Measurements from ENCODE around the gene SULT4A1.

The SULT4A1 gene

GRCh38 chr22:43851979-43852307, 10.4 kb downstream of the SULT4A1 start:
- ATAC-seq: no peak
- TF ChIP-seq TSHZ2 (CRISPR knock-in tag; IDR thresholded peaks at IDR 0.05) (no peak), CSDC2 (CRISPR knock-in tag; IDR thresholded peaks at IDR 0.05) (no peak), SNAI2 (CRISPR knock-in tag; IDR thresholded peaks at IDR 0.05) (no peak), RARB (CRISPR knock-in tag; IDR thresholded peaks at IDR 0.05) (no peak), TCF4 (CRISPR knock-in tag; IDR thresholded peaks at IDR 0.05; ENCODE audit: borderline replicate concordance) (no peak), PPARA (CRISPR knock-in tag; IDR thresholded peaks at IDR 0.05; ENCODE audit: borderline replicate concordance) (no peak), ZC3H10 (CRISPR knock-in tag; IDR thresholded peaks at IDR 0.05) (no peak)

DNA sequence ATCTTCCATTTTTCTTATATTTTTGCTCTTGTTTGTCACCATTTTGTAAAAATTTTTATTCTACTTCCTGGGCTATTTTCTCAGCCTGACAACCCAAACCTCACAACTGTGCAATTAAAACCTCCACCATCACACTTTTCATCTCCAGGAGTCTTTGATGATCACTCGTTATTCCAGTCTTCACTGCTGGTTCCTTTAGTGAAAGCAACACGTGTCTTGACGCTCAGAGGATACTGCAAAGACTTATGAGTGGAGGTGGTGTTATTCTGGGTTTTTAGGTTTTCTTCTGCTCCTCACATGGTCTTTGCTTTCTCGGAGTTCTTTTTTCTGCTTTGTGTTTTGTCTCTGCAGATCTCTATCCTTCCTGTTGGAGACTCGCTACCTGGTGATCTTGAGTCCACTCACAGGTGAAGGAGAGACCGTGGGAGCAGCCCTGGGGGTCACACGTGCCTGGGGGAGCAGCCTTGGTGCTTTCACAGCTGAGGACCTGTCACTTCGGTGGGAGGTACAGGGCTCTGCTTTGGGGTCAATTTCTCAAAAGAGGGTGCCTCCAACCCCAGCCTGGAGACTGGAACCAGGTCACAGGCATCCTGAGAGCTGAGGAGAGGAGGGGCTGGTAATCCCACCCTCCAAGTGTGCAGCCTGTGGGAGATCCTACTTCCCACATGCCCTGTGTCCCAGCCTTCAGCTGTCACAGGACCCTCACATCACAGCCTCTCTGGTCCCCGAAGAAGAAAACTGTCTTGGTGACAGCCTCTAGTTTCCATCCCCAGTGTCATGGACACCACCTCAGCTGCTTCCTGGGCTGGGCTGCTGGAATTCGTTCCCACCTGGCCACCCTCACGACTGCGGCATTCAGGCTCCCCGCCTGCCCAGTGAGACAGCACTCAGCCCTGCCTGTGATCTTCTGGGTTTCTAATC, 11.0 kb downstream of the SULT4A1 start:
- no peak for TF ChIP-seq ARNTL (CRISPR knock-in tag; IDR thresholded peaks at IDR 0.05; ENCODE audit: borderline replicate concordance, low read depth)
- no peak for TF ChIP-seq ZFP30 (CRISPR knock-in tag; IDR thresholded peaks at IDR 0.05)
- no peak for TF ChIP-seq CREB5 (CRISPR knock-in tag; IDR thresholded peaks at IDR 0.05; ENCODE audit: low read depth)
- TF ChIP-seq TOX (CRISPR knock-in tag; IDR thresholded peaks at IDR 0.05; ENCODE audit: borderline replicate concordance): no peak
- TF ChIP-seq ZNF8 (CRISPR knock-in tag; IDR thresholded peaks at IDR 0.05): no peak
- no peak for TF ChIP-seq OSR1 (CRISPR knock-in tag; IDR thresholded peaks at IDR 0.05)
- no peak for TF ChIP-seq TCF4 (CRISPR knock-in tag; IDR thresholded peaks at IDR 0.05; ENCODE audit: borderline replicate concordance)
- no peak for TF ChIP-seq ZC3H10 (CRISPR knock-in tag; IDR thresholded peaks at IDR 0.05)
- TF ChIP-seq TSHZ2 (CRISPR knock-in tag; IDR thresholded peaks at IDR 0.05): no peak
- no peak for TF ChIP-seq ZNF70 (CRISPR knock-in tag; IDR thresholded peaks at IDR 0.05)

DNA sequence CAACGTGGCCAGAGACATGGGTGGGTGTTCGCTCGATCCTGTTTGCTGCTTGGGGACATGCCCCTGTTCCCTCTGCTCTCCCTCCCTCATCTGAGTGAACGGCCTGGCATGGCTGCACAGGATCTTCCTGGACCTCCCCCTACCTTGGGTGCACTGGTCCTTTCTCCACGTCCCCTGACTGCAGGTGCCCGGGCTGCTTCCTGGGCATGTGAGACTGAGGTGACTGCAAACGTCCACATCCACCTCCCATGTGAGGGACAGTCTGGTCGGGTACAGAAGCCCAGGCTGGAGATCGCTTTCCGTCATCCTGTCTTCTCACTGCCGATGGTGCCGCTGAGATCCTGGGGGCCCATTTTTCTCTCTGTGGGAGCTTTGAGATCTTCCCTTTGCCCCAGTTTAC, 11.8 kb downstream of the SULT4A1 start:
- ATAC-seq: no peak
- TF ChIP-seq CREB5 (CRISPR knock-in tag; IDR thresholded peaks at IDR 0.05; ENCODE audit: low read depth): no peak
- TF ChIP-seq, protein P1, sequence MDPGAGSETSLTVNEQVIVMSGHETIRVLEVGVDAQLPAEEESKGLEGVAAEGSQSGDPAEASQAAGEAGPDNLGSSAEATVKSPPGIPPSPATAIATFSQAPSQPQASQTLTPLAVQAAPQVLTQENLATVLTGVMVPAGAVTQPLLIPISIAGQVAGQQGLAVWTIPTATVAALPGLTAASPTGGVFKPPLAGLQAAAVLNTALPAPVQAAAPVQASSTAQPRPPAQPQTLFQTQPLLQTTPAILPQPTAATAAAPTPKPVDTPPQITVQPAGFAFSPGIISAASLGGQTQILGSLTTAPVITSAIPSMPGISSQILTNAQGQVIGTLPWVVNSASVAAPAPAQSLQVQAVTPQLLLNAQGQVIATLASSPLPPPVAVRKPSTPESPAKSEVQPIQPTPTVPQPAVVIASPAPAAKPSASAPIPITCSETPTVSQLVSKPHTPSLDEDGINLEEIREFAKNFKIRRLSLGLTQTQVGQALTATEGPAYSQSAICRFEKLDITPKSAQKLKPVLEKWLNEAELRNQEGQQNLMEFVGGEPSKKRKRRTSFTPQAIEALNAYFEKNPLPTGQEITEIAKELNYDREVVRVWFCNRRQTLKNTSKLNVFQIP (CRISPR knock-in tag; IDR thresholded peaks at IDR 0.05; ENCODE audit: borderline replicate concordance, low read depth): no peak
- no peak for TF ChIP-seq ESRRG (CRISPR knock-in tag; IDR thresholded peaks at IDR 0.05)
- no peak for TF ChIP-seq CSDC2 (CRISPR knock-in tag; IDR thresholded peaks at IDR 0.05)
- TF ChIP-seq TSHZ2 (CRISPR knock-in tag; IDR thresholded peaks at IDR 0.05): no peak
- TF ChIP-seq ZNF70 (CRISPR knock-in tag; IDR thresholded peaks at IDR 0.05): no peak
- no peak for TF ChIP-seq ZC3H10 (CRISPR knock-in tag; IDR thresholded peaks at IDR 0.05)
- TF ChIP-seq OSR1 (CRISPR knock-in tag; IDR thresholded peaks at IDR 0.05): no peak
- no peak for TF ChIP-seq ZNF565 (CRISPR knock-in tag; conservative IDR thresholded peaks at IDR 0.05; ENCODE audit: low read depth)

More for the DNA sequence above, 11.0 kb downstream of the SULT4A1 start:
- no peak for ATAC-seq
